Loucy (cell line): Measurements from ENCODE around the gene NPRL2.

Source experiments
- H2AFZ ChIP-seq: fragments of 200-600 bp; sonication (generic); 2 replicates; pipeline ENCODE4 v1.6.0; 2016; ENCODE audit warnings: antibody characterized with exemption, mild to moderate bottlenecking, low read length, moderate library complexity
- H3F3A ChIP-seq: fragments of 200-600 bp; 2 replicates; pipeline ENCODE4 v1.6.0; 2016; ENCODE audit warnings: antibody characterized with exemption, low read depth, mild to moderate bottlenecking
- H3K27me3 ChIP-seq: fragments of 200-600 bp; sonication (generic); 2 replicates; pipeline ENCODE4 v1.6.1; 2014; ENCODE audit warnings: low read length, mild to moderate bottlenecking; ENCODE audit not compliant: insufficient read depth, poor library complexity, severe bottlenecking
- H3K36me3 ChIP-seq: fragments of 200-600 bp; sonication (generic); 2 replicates; pipeline ENCODE4 v1.6.1; 2016; ENCODE audit warnings: low read length; ENCODE audit not compliant: insufficient read depth
- H3K4me1 ChIP-seq: fragments of 200-600 bp; sonication (generic); 2 replicates; pipeline ENCODE4 v1.5.1; 2014; ENCODE audit warnings: low read length, mild to moderate bottlenecking; ENCODE audit not compliant: insufficient read depth, poor library complexity, severe bottlenecking
- H3K4me2 ChIP-seq: fragments of 200-600 bp; sonication (generic); 2 replicates; pipeline ENCODE4 v1.6.0; 2014; ENCODE audit warnings: antibody characterized with exemption, low read length, low read depth, mild to moderate bottlenecking; ENCODE audit not compliant: poor library complexity, severe bottlenecking
- H3K4me3 ChIP-seq: fragments of 200-600 bp; sonication (generic); 2 replicates; pipeline ENCODE4 v1.5.1; 2014; ENCODE audit warnings: low read length, mild to moderate bottlenecking, mixed read lengths; ENCODE audit not compliant: poor library complexity, severe bottlenecking
- H3K79me2 ChIP-seq: fragments of 200-600 bp; sonication (generic); 2 replicates; pipeline ENCODE4 v1.6.1; 2014; ENCODE audit warnings: low read length; ENCODE audit not compliant: insufficient read depth
- H3K9ac ChIP-seq: fragments of 200-600 bp; sonication (generic); 2 replicates; pipeline ENCODE4 v1.6.0; 2014; ENCODE audit warnings: mild to moderate bottlenecking, low read depth, low read length, moderate library complexity; ENCODE audit not compliant: poor library complexity, severe bottlenecking
- H3K9me2 ChIP-seq: fragments of 200-600 bp; sonication (generic); replicated peaks from 2 replicates; pipeline ENCODE4 v1.6.1; 2016; ENCODE audit warnings: low read depth, low read length, mixed read lengths
- H3K9me3 ChIP-seq: fragments of 200-600 bp; sonication (generic); 2 replicates; pipeline ENCODE4 v1.6.1; 2014; ENCODE audit warnings: mild to moderate bottlenecking, antibody characterized with exemption, low read length, low read depth; ENCODE audit not compliant: insufficient read depth
- H4K20me1 ChIP-seq: fragments of 200-600 bp; sonication (generic); 2 replicates; pipeline ENCODE4 v1.6.0; 2014; ENCODE audit warnings: antibody characterized with exemption, low read length, mild to moderate bottlenecking; ENCODE audit not compliant: insufficient read depth, poor library complexity, severe bottlenecking
- EZH2phosphoT487 ChIP-seq: fragments of 200-600 bp; IDR thresholded peaks from 2 replicates; pipeline ENCODE4 v1.6.1; 2018; ENCODE audit warnings: antibody characterized with exemption, mild to moderate bottlenecking, moderate library complexity, borderline replicate concordance
- TF ChIP-seq, protein P1 (sequence below): fragments of 200-600 bp; sonication (generic); conservative IDR thresholded peaks from 2 replicates; pipeline ENCODE4 v1.5.1; 2014; ENCODE audit warnings: mild to moderate bottlenecking, antibody characterized with exemption, low read length

NPRL2 gene

DNA sequence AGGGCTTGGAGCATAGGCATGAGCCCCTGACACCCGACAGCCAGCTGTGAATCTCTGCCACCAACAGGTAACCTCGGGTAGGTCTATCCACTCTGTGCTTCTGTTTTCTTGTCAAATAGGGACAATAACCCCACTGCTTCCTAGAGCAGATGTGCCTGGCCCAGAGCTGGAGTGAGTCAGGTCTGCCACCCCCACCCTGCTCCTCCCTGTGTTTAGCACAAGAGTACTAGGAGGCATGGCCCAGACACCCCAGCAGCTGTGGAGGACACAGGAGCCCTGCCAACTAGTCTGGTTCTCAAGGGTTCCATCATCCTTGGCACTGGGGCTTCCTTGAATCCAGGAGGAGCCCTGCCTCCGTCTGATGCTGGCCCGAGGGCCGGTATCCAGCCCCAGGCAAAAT, 42.5 kb upstream of the NPRL2 start:
- no peaks in the 10 kb centered on the region for H3K9me3 ChIP-seq
- H4K20me1 ChIP-seq, result no peaks in the 10 kb centered on the region
- H3F3A ChIP-seq, result no peaks in the 10 kb centered on the region
- no peak overlapping the region for H2AFZ ChIP-seq
- no peaks in the 10 kb centered on the region for H3K36me3 ChIP-seq
- H3K27me3 ChIP-seq, result no peaks in the 10 kb centered on the region
- H3K4me3 ChIP-seq, result no peak overlapping the region
- TF ChIP-seq, protein P1, sequence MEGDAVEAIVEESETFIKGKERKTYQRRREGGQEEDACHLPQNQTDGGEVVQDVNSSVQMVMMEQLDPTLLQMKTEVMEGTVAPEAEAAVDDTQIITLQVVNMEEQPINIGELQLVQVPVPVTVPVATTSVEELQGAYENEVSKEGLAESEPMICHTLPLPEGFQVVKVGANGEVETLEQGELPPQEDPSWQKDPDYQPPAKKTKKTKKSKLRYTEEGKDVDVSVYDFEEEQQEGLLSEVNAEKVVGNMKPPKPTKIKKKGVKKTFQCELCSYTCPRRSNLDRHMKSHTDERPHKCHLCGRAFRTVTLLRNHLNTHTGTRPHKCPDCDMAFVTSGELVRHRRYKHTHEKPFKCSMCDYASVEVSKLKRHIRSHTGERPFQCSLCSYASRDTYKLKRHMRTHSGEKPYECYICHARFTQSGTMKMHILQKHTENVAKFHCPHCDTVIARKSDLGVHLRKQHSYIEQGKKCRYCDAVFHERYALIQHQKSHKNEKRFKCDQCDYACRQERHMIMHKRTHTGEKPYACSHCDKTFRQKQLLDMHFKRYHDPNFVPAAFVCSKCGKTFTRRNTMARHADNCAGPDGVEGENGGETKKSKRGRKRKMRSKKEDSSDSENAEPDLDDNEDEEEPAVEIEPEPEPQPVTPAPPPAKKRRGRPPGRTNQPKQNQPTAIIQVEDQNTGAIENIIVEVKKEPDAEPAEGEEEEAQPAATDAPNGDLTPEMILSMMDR, result no peak
- TF ChIP-seq EZH2phosphoT487, result no peak
- peaks cover 18% of the 10 kb centered on the region for H3K4me1 ChIP-seq
- H3K79me2 ChIP-seq, result no peaks in the 10 kb centered on the region
- no peaks in the 10 kb centered on the region for H3K9me2 ChIP-seq
- no peak overlapping the region for H3K4me2 ChIP-seq
- no peak overlapping the region for H3K9ac ChIP-seq

DNA sequence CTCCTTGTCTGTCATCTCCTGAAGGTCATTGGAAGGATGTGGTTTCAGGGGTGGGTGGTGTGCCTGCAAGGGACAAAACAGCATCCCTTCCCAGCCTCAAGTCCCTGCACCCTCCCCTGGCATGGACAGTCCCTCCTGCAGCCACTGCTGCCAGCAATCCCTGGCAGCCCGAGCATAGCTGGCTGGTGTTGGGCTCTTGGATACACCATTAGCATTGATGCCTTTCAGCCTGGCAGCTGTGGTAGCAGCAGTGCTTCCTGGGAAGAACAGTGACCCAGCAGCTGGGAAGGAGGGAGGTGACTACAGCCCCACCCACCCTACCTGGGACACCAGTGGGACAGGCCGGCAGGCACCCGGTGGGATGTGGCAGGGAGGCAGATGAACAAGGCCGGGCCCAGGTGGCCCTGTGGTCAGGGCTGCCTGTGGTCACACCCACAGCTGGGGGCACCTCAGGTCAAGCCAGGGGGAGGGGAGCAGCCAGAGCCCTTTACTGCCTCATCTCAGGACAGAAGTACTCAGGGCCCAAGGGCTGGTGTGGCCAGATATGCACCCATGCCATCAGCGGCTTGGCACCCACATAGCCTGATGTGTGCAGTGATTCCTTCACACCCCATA, 41.6 kb upstream of the NPRL2 start:
- H3K9me3 ChIP-seq, result no peaks in the 10 kb centered on the region
- no peaks in the 10 kb centered on the region for H3K27me3 ChIP-seq
- H3F3A ChIP-seq, result no peaks in the 10 kb centered on the region
- no peak overlapping the region for H3K4me3 ChIP-seq
- no peaks in the 10 kb centered on the region for H3K9me2 ChIP-seq
- no peak overlapping the region for H2AFZ ChIP-seq
- peaks cover 18% of the 10 kb centered on the region for H3K4me1 ChIP-seq
- H3K4me2 ChIP-seq, result peak overlapping the region; percentile 42
- no peaks in the 10 kb centered on the region for H3K79me2 ChIP-seq
- H4K20me1 ChIP-seq, result no peaks in the 10 kb centered on the region
- TF ChIP-seq EZH2phosphoT487, result no peak
- TF ChIP-seq, protein P1, result no peak
- no peak overlapping the region for H3K9ac ChIP-seq
- H3K36me3 ChIP-seq, result no peaks in the 10 kb centered on the region

DNA sequence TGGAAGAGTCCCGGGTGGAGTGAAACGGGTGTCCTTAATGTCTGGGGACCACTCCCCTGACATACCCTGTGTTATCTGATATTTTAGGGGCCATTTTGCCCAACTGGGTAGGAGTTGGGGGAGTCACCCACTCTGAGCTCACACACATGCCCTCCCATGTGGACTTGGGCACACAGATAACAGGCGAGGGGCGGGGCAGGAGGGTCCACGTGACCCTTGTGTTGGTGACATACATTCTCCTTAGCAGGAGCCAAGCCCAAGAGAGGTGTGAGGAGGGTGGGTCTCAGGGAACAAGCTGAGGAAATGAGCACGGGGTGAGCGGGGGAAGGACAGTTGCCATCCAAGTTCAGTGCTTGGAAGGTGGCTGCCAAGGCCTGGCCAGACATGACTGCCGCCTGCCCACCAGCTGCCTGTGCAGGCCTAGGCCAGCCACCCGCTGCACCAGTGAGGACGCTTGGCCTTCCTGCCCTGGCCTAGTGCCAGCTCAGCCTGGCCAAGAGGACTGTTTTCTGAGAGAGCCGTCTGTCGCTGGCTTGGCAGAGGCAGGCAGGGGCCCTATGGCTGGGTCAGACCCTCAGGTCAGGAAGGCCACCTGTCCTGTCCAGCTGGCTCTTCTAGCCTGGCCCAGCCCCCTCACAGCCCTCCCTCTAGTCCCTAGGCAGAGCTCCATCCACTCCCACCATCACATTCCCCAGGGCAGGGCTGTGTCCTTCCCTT, 40.1 kb upstream of the NPRL2 start:
- Histone ChIP-seq H3K79me2 (no peaks in the 10 kb centered on the region), H3K4me1 (peaks cover 18% of the 10 kb centered on the region), H3K9ac (no peak overlapping the region), H3K36me3 (no peaks in the 10 kb centered on the region), H4K20me1 (no peaks in the 10 kb centered on the region), H3K9me3 (no peaks in the 10 kb centered on the region), H3K4me2 (no peak overlapping the region), H2AFZ (no peak overlapping the region), H3K27me3 (no peaks in the 10 kb centered on the region), H3F3A (no peaks in the 10 kb centered on the region), H3K4me3 (no peak overlapping the region), H3K9me2 (no peaks in the 10 kb centered on the region)
- TF ChIP-seq EZH2phosphoT487, result no peak
- TF ChIP-seq, protein P1, result no peak
